A549 (cell line): ENCODE data around the gene RBFA.

Source experiments
- ATOH8 ChIP-seq: fragments of 250-450 bp; sonication (Bioruptor Pico); IDR thresholded peaks from 2 replicates; pipeline ENCODE4 v1.5.0; 2020; ENCODE audit warnings: low read depth, mild to moderate bottlenecking, moderate library complexity
- POLR2A ChIP-seq: IDR thresholded peaks from 2 replicates; pipeline ENCODE4 v1.6.1; 2012; ENCODE audit warnings: mild to moderate bottlenecking, low read length
- RAD21 ChIP-seq, 2 experiments: fragments of >200 bp in 1 of 2; sonication (Bioruptor Twin) in 1 of 2; formaldehyde crosslinking in 1 of 2; IDR thresholded peaks in 1 of 2; conservative IDR thresholded peaks in 1 of 2; 2 replicates in 1 of 2; 3 replicates in 1 of 2; pipeline ENCODE4 v1.6.1; 2012 to 2018; ENCODE audit warnings: inconsistent platforms in 1 of 2
- SMC3 ChIP-seq: fragments of >200 bp; sonication (Bioruptor Twin); formaldehyde crosslinking; IDR thresholded peaks from 3 replicates; pipeline ENCODE4 v1.6.1; 2018; ENCODE audit warnings: inconsistent platforms
- TP53 ChIP-seq: fragments of 250-450 bp; sonication (Bioruptor Pico); IDR thresholded peaks from 2 replicates; pipeline ENCODE4 v1.5.0; 2021; ENCODE audit warnings: mild to moderate bottlenecking, moderate library complexity
- ZSCAN20 ChIP-seq: fragments of 250-450 bp; sonication (Bioruptor Pico); IDR thresholded peaks from 2 replicates; pipeline ENCODE4 v1.8.0; 2022; ENCODE audit warnings: mild to moderate bottlenecking, moderate library complexity
- TF ChIP-seq, protein P1 (sequence below): fragments of >200 bp; sonication (Bioruptor Twin); formaldehyde crosslinking; IDR thresholded peaks from 3 replicates; pipeline ENCODE4 v1.5.1; 2016
- TF ChIP-seq, protein P2 (sequence below): fragments of 150-350 bp; IDR thresholded peaks from 2 replicates; pipeline ENCODE4 v1.6.1; 2014; ENCODE audit warnings: low read depth, mild to moderate bottlenecking, low read length

DNA sequence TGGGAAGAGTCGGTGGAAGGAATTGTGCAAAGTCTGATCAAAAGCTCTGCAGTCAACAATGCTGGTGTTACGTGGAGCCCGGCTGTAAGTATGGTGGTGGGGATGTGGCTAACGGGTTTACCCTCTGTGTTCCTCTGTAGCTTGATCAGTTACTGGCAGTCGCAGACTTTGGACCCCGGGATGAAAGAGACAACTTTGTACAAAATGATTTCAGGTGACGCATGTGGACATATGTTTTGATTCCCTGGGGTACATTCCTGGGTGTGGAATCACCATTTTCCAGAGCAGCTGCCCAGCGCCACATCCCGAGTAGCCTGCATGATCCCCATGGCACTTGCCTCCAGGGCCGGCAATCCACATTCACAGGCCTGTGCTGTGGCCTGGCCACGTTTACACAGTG lies 9.8 kb downstream of the RBFA start:
- TF ChIP-seq, protein P1, sequence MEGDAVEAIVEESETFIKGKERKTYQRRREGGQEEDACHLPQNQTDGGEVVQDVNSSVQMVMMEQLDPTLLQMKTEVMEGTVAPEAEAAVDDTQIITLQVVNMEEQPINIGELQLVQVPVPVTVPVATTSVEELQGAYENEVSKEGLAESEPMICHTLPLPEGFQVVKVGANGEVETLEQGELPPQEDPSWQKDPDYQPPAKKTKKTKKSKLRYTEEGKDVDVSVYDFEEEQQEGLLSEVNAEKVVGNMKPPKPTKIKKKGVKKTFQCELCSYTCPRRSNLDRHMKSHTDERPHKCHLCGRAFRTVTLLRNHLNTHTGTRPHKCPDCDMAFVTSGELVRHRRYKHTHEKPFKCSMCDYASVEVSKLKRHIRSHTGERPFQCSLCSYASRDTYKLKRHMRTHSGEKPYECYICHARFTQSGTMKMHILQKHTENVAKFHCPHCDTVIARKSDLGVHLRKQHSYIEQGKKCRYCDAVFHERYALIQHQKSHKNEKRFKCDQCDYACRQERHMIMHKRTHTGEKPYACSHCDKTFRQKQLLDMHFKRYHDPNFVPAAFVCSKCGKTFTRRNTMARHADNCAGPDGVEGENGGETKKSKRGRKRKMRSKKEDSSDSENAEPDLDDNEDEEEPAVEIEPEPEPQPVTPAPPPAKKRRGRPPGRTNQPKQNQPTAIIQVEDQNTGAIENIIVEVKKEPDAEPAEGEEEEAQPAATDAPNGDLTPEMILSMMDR, result no peak
- no peak for TF ChIP-seq SMC3
- no peak for TF ChIP-seq RAD21 (conservative IDR thresholded peaks at IDR 0.05 in 1 of 2, IDR thresholded peaks at IDR 0.05 in 1 of 2)
- TF ChIP-seq TP53, result no peak
- TF ChIP-seq, protein P2, sequence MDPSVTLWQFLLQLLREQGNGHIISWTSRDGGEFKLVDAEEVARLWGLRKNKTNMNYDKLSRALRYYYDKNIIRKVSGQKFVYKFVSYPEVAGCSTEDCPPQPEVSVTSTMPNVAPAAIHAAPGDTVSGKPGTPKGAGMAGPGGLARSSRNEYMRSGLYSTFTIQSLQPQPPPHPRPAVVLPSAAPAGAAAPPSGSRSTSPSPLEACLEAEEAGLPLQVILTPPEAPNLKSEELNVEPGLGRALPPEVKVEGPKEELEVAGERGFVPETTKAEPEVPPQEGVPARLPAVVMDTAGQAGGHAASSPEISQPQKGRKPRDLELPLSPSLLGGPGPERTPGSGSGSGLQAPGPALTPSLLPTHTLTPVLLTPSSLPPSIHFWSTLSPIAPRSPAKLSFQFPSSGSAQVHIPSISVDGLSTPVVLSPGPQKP, result no peak
- no peak for TF ChIP-seq ZSCAN20 (CRISPR knock-in tag)
- no peak for TF ChIP-seq POLR2A
- no peak for TF ChIP-seq ATOH8 (CRISPR knock-in tag)
